ENCODE data around the gene METAP1D. TPM values are rescaled to one million over a fixed set of nuclear protein-coding genes. Genes with fewer than 3 reads are reported as not detected.

Gene METAP1D
- total RNA-seq, 1 experiment from 2014 or later, result 10.2 TPM

Other genes starting within 250 kb of the METAP1D start
- gene SLC25A12, start 105.7 kb upstream of the METAP1D start, total RNA-seq (2014; rRNA removed; shearing (Covaris generic)), result 26.3 and 30.8 TPM in 2 replicates
- gene HAT1, start 77.5 kb upstream of the METAP1D start, total RNA-seq (2014; rRNA removed; shearing (Covaris generic)), result 136 and 197 TPM in 2 replicates
- 3.9 and 5.3 TPM in 2 replicates for gene DLX1, start 85.6 kb downstream of the METAP1D start, total RNA-seq (2014; rRNA removed; shearing (Covaris generic))
- 0.64 and 0.81 TPM in 2 replicates for gene DLX2, start 102.9 kb downstream of the METAP1D start, total RNA-seq (2014; rRNA removed; shearing (Covaris generic))

Data from A172 (cell line).